ENCODE measurements around the gene KCNIP1.
"Not testable (repeated sequence)": the region's sequence is repeated elsewhere in the genome, so short reads cannot be mapped to it uniquely, and the experiment has no call there.

KCNIP1 gene

GRCh38 chr5:170761708-170762066 lies 257.9 kb downstream of the KCNIP1 start:
- no peaks in the 10 kb centered on the region for H3K36me3 ChIP-seq (ENCODE audit: control insufficient read depth in 1 of 2, insufficient read depth in 2 of 2, low read depth in 1 of 2, low read length in 2 of 2)
- H3K4me1 ChIP-seq (ENCODE audit: control insufficient read depth, insufficient read depth, low read depth, low read length) = peaks cover 4% of the 10 kb centered on the region
- no peak for DNase-seq
- no peak overlapping the region for H3K27ac ChIP-seq (ENCODE audit: low read length, poor library complexity, severe bottlenecking)
- no peak overlapping the region for H3K4me3 ChIP-seq (ENCODE audit: insufficient read depth in 1 of 2, low read depth in 1 of 2, low read length in 2 of 2)
- 64% methylated on average over 6 of the region's 6 CpGs for WGBS
- H2BK12ac ChIP-seq (ENCODE audit: low read length in 2 of 2) = no peak overlapping the region
- no peak overlapping the region for H3K4me2 ChIP-seq (ENCODE audit: low read length, poor library complexity, severe bottlenecking)
- no peaks in the 10 kb centered on the region for H3K9me3 ChIP-seq (ENCODE audit: control insufficient read depth, low read length)
- H3K27me3 ChIP-seq (ENCODE audit: control insufficient read depth in 1 of 2, insufficient read depth in 1 of 2, low read length in 2 of 2) = peaks cover 10 to 12% of the 10 kb centered on the region in 2 experiments
- H2BK120ac ChIP-seq (ENCODE audit: low read depth, low read length) = no peak overlapping the region
- H2BK15ac ChIP-seq (ENCODE audit: low read depth, poor library complexity, severe bottlenecking) = no peak overlapping the region
- no peak overlapping the region for H3K23ac ChIP-seq (ENCODE audit: low read length in 2 of 2)
- H2BK5ac ChIP-seq (ENCODE audit: low read depth, low read length, poor library complexity, severe bottlenecking) = no peak overlapping the region
- no peak overlapping the region for H4K91ac ChIP-seq (ENCODE audit: low read length)
- no peak overlapping the region for H4K8ac ChIP-seq (ENCODE audit: low read length)
- H3K18ac ChIP-seq (ENCODE audit: low read depth in 1 of 2, low read length in 2 of 2) = no peak overlapping the region
- no peak overlapping the region for H3K9ac ChIP-seq (ENCODE audit: low read length)
- no peak overlapping the region for H3K14ac ChIP-seq (ENCODE audit: low read length in 2 of 2)
- no peak overlapping the region for H2AK5ac ChIP-seq (ENCODE audit: low read length, severe bottlenecking)
- H2AFZ ChIP-seq (ENCODE audit: low read depth, low read length) = no peak overlapping the region
- H3K4ac ChIP-seq (ENCODE audit: low read depth in 1 of 2, low read length in 2 of 2) = no peak overlapping the region
- H3K79me1 ChIP-seq (replicated peaks; ENCODE audit: low read length, poor library complexity, severe bottlenecking) = no peaks in the 10 kb centered on the region

- 88% methylated on average over 9 of the region's 9 CpGs for WGBS
These were observed 258.5 kb downstream of the KCNIP1 start for GRCh38 chr5:170762298-170762697.

GRCh38 chr5:170765868-170766267 lies 262.0 kb downstream of the KCNIP1 start:
- H3K9ac ChIP-seq (ENCODE audit: low read length); H3K4me1 ChIP-seq (ENCODE audit: control insufficient read depth, insufficient read depth, low read depth, low read length); H4K91ac ChIP-seq (ENCODE audit: low read length); H3K14ac ChIP-seq (ENCODE audit: low read length in 2 of 2); H3K4ac ChIP-seq (ENCODE audit: low read depth in 1 of 2, low read length in 2 of 2); H2AFZ ChIP-seq (ENCODE audit: low read depth, low read length); H3K36me3 ChIP-seq (ENCODE audit: control insufficient read depth in 1 of 2, insufficient read depth in 2 of 2, low read depth in 1 of 2, low read length in 2 of 2); H2BK120ac ChIP-seq (ENCODE audit: low read depth, low read length); H2BK15ac ChIP-seq (ENCODE audit: low read depth, poor library complexity, severe bottlenecking); DNase-seq; H2AK5ac ChIP-seq (ENCODE audit: low read length, severe bottlenecking); H3K27ac ChIP-seq (ENCODE audit: low read length, poor library complexity, severe bottlenecking); H3K23ac ChIP-seq (ENCODE audit: low read length in 2 of 2); H3K79me1 ChIP-seq (replicated peaks; ENCODE audit: low read length, poor library complexity, severe bottlenecking); H4K8ac ChIP-seq (ENCODE audit: low read length); H2BK5ac ChIP-seq (ENCODE audit: low read depth, low read length, poor library complexity, severe bottlenecking); H3K9me3 ChIP-seq (ENCODE audit: control insufficient read depth, low read length); H3K4me2 ChIP-seq (ENCODE audit: low read length, poor library complexity, severe bottlenecking); H3K4me3 ChIP-seq (ENCODE audit: insufficient read depth in 1 of 2, low read depth in 1 of 2, low read length in 2 of 2); H3K18ac ChIP-seq (ENCODE audit: low read depth in 1 of 2, low read length in 2 of 2); H2BK12ac ChIP-seq (ENCODE audit: low read length in 2 of 2): not testable (repeated sequence)
- peaks cover 12 to 32% of the 10 kb centered on the region in 2 experiments for H3K27me3 ChIP-seq (ENCODE audit: control insufficient read depth in 1 of 2, insufficient read depth in 1 of 2, low read length in 2 of 2)
- WGBS = 54% methylated on average over 9 of the region's 9 CpGs

More at GRCh38 chr5:170762298-170762697, 258.5 kb downstream of the KCNIP1 start:
- H3K4ac ChIP-seq (ENCODE audit: low read depth in 1 of 2, low read length in 2 of 2); H2AFZ ChIP-seq (ENCODE audit: low read depth, low read length); H3K23ac ChIP-seq (ENCODE audit: low read length in 2 of 2); H4K91ac ChIP-seq (ENCODE audit: low read length); H3K14ac ChIP-seq (ENCODE audit: low read length in 2 of 2); H2AK5ac ChIP-seq (ENCODE audit: low read length, severe bottlenecking); H3K36me3 ChIP-seq (ENCODE audit: control insufficient read depth in 1 of 2, insufficient read depth in 2 of 2, low read depth in 1 of 2, low read length in 2 of 2); H3K27ac ChIP-seq (ENCODE audit: low read length, poor library complexity, severe bottlenecking); H3K4me2 ChIP-seq (ENCODE audit: low read length, poor library complexity, severe bottlenecking); H2BK5ac ChIP-seq (ENCODE audit: low read depth, low read length, poor library complexity, severe bottlenecking); H3K18ac ChIP-seq (ENCODE audit: low read depth in 1 of 2, low read length in 2 of 2); H3K9me3 ChIP-seq (ENCODE audit: control insufficient read depth, low read length); DNase-seq; H2BK12ac ChIP-seq (ENCODE audit: low read length in 2 of 2); H4K8ac ChIP-seq (ENCODE audit: low read length); H3K4me3 ChIP-seq (ENCODE audit: insufficient read depth in 1 of 2, low read depth in 1 of 2, low read length in 2 of 2); H3K4me1 ChIP-seq (ENCODE audit: control insufficient read depth, insufficient read depth, low read depth, low read length); H3K9ac ChIP-seq (ENCODE audit: low read length); H3K79me1 ChIP-seq (replicated peaks; ENCODE audit: low read length, poor library complexity, severe bottlenecking); H2BK120ac ChIP-seq (ENCODE audit: low read depth, low read length); H2BK15ac ChIP-seq (ENCODE audit: low read depth, poor library complexity, severe bottlenecking): not testable (repeated sequence)
- peaks cover 10 to 12% of the 10 kb centered on the region in 2 experiments for H3K27me3 ChIP-seq (ENCODE audit: control insufficient read depth in 1 of 2, insufficient read depth in 1 of 2, low read length in 2 of 2)

DNA sequence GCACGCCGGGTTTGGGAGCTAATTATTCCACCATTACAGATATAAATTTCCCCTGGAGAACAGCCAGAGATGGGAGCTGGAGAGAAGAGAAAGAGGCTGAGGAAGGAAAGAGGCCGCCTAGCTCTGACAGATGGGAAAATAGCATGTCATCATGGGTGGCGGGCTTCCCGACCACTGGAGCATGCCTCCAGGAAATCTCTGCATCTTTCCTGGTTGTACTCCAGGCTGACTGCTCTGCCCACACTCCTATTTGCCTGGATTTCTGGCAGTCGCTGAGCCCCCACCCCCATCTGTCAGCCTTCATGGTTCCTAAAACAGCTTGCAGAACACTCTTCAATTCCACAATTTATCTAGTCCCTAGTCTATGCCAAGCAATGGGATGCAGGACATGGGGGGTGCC lies 265.4 kb downstream of the KCNIP1 start:
- Histone ChIP-seq H3K14ac (ENCODE audit: low read length in 2 of 2) (no peak overlapping the region), H3K27me3 (ENCODE audit: control insufficient read depth in 1 of 2, insufficient read depth in 1 of 2, low read length in 2 of 2) (peaks cover 12 to 31% of the 10 kb centered on the region in 2 experiments), H3K36me3 (ENCODE audit: control insufficient read depth in 1 of 2, insufficient read depth in 2 of 2, low read depth in 1 of 2, low read length in 2 of 2) (no peaks in the 10 kb centered on the region), H4K91ac (ENCODE audit: low read length) (no peak overlapping the region), H2AFZ (ENCODE audit: low read depth, low read length) (no peak overlapping the region), H3K4ac (ENCODE audit: low read depth in 1 of 2, low read length in 2 of 2) (no peak overlapping the region), H3K4me2 (ENCODE audit: low read length, poor library complexity, severe bottlenecking) (no peak overlapping the region), H4K8ac (ENCODE audit: low read length) (no peak overlapping the region), H3K23ac (ENCODE audit: low read length in 2 of 2) (no peak overlapping the region), H3K27ac (ENCODE audit: low read length, poor library complexity, severe bottlenecking) (no peak overlapping the region), H3K79me1 (replicated peaks; ENCODE audit: low read length, poor library complexity, severe bottlenecking) (no peaks in the 10 kb centered on the region), H3K18ac (ENCODE audit: low read depth in 1 of 2, low read length in 2 of 2) (no peak overlapping the region), H3K9ac (ENCODE audit: low read length) (no peak overlapping the region), H3K4me3 (ENCODE audit: insufficient read depth in 1 of 2, low read depth in 1 of 2, low read length in 2 of 2) (no peak overlapping the region), H2BK5ac (ENCODE audit: low read depth, low read length, poor library complexity, severe bottlenecking) (no peak overlapping the region), H2BK120ac (ENCODE audit: low read depth, low read length) (no peak overlapping the region), H3K4me1 (ENCODE audit: control insufficient read depth, insufficient read depth, low read depth, low read length) (no peaks in the 10 kb centered on the region), H2AK5ac (ENCODE audit: low read length, severe bottlenecking) (no peak overlapping the region), H3K9me3 (ENCODE audit: control insufficient read depth, low read length) (no peaks in the 10 kb centered on the region), H2BK12ac (ENCODE audit: low read length in 2 of 2) (no peak overlapping the region), H2BK15ac (ENCODE audit: low read depth, poor library complexity, severe bottlenecking) (no peak overlapping the region)
- DNase-seq = no peak
- WGBS = 90% methylated on average over 4 of the region's 6 CpGs
